HG03064 (cell line): ENCODE results near the gene PERCC1.

ENCODE experiments used
- ATAC-seq: cut with Tn5 transposase; IDR thresholded peaks from one replicate; pipeline ENCODE4 v1.9.1; 2021; ENCODE audit warnings: low read depth; ENCODE audit not compliant: unreplicated experiment

Gene PERCC1

DNA sequence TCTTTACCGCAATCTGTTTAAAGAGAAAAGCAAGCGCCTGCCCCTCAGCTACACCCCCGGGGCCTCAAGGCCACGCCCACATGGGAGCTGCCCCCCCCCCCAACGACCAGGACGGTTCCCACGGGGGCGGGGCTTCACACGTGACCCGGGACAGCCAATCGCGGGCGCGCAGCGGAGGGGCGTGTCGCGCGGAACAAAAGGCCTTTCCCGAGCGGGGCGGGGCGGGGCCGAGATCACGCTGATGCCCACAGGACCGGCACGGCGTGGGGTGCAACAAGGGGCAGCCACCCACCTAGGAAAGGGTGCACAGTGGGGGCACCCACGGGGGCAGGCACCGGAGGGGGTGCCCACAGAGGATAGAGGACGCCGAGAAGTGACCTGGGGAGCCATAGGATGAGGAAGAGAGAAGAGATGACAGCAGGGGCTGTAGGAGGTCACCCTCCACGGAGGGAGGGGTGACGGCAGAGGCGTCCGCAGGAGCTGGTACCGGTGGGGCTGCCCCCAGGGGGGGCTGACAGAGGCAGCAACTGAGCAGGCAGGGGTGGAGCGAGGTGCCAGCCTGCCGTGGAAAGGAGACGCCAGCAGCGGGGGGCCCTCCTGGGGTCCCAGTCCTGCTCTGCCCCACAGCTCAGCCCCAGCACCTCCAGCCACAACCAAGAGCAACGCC lies 22.6 kb upstream of the PERCC1 start:
- peak; percentile 67 for ATAC-seq

DNA sequence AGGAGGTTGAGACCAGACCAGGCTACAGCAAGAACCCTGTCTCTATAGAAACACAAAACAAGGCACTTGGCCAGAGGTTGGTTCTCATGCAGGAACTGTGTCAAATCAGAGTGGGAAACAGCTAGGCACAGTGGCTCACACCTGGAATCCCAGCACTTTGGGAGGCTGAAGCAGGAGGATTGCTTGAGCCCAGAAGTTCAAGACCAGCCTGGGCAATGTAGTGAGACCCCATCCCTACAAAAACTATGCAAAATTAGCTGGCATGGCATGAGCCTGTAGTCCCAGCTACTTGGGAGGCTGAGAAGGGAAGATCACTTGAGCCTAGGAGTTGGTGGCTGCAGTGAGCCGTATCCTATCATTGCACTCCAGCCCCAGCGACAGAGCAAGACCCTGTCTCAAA lies 18.0 kb upstream of the PERCC1 start:
- no peak for ATAC-seq

DNA sequence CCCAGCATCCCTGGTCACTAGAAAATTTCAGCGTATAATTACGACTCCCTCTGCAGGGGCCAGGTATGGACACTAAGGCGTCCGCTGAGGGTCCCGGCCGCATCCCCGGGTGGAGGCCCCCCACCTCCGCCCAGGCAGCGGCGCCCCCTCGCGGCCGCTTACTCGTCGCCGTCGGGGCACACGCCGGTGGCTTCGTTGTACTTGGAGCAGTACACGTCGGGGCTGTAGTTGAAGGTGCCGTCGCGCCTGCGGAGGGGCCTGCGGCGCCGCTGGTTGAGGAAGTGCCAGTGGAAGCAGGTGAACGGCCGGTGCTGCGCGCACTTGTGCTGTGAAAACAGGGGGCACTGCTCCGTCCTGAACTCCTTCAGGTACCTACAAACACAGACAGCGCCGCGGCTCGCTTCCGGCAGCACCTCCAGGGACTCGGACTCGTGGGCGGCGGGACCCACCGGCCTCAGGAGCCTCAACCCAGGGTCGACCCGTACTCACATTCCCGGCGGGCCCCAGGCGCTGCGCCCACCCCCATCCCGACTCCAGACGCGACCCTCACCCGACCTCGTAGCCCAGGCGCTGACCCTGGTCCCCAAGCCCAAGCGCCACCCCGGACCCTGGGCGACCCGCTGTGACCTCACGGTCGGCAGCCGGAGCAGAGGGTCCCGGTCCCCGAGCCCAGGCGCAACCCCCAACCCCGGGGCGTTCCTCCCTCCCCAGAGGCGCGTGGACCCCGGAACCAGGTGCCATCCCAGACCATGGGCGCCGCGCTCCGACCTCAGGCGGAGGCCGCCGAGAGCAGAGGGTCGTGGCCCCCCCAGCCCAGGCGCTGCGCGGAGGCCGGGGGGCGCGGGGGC lies 17.0 kb upstream of the PERCC1 start:
- no peak for ATAC-seq

DNA sequence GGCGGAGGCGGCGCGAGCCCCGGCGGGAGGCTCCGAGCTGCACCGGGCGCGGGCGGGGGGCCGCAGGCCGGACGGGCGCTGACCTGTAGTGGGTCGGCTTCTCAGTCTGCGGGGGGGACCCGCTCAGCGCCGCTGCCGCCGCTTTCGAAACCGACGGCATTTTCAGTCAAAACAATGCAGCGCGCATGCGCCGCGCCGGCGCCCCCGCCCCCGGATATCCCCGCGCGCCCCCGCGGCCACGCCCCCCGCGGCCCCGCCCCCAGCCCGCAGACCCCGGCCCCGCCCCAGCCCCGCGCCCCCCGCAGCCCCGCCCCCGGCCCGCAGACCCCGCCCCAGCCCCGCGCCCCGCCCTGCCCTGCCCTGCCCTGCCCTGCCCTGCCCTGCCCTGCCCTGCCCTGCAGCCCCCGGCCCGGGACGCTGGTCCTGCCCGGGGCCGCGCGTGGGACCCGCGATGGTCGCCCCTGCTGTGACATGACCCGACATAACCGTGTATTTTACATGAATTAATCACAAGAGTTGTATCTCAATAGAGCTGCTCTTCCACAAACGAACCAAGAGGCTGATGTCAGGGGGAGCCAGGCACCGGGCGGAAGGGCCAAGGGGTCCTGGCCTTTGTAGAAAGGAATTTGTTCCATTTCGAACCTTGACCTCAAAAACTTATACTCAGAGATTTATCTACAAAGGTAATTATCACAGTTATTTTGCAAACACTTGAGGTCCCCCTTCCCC lies 16.2 kb upstream of the PERCC1 start, which contains the start of gene UNKL:
Gene UNKL, minus strand, starts transcription at position 173 of the 729 bp plus-strand sequence. Its CDS starts 13 bp downstream, at position 160.
- no peak for ATAC-seq

DNA sequence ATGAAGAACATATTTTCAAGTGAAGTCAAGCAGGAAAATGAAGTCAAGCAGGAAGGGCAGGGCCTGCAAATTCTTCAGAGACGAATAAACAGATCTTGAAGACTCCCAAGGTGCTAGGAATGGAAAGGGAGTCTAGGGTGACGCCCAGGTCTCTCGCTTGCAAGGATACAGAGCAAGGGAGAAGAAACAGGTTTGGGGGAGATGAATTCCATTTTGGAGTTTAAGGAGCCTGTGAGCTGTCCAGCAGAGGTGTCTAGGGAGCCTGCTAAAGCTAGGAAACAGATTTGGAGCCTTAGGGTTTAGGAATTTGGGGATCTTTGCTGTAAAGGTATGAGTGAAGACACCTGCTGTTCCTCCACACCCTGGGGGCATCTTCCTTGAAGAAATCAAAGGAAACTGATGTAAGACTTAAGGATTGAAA lies 14.3 kb upstream of the PERCC1 start:
- ATAC-seq = no peak

DNA sequence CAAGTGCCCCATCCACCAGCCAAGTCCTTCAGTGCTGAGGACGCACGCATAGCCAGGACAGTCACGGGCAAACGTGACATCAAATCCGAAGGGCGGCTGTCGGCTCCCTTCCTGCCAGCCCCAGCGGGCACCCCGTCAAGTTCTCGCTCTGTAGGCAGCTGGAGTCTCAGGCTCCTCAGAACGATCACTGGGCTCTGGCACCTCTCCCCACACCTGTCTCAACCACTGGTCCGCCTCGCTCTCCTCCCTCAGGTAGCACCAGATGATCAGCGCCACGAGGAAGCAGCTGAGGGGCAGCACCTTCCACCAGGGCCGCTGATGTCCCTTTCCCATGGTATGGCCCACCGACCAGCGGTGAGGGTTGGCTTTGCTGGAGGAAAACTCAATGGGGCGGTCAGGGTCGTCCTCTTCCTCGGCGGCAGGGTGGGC lies 10.8 kb upstream of the PERCC1 start:
- peak; percentile 33 for ATAC-seq

DNA sequence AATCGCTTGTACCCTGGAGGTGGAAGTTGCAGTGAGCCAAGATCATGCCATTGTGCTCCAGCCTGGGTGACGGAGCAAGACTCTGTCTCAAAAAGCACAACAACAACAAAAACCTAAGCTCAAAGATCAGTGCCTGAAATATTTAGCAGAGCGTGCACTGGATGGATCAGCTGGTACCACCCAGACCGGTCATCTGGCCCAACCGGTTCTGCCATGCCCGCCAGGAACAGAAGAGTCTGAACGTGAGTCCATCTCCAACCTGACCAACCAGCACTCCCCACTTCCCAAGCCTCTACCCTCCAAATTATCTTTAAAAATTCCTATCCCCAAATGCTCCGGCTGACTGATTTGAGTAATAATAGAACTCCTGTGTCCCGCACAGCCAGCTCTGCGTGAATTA lies 8.8 kb upstream of the PERCC1 start:
- no peak for ATAC-seq

DNA sequence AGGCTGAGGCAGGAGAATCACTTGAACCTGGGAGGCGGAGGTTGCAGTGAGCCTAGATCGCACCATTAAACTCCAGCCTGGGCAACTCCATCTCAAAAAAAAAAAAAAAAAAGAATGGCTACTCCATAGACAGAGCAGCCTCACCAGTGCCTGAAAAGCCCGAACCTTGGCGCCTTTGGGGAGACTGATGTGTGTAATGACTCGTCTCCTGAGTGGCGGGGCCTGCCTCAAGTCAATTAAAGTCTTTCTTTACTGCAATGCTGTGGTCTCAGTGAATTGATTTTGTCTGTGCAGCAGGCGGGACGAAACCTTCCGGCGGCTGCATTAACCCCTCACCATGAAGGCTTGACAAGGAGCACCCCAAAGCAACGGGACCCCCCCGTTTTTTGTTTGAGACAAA lies 6.8 kb upstream of the PERCC1 start:
- ATAC-seq = no peak

DNA sequence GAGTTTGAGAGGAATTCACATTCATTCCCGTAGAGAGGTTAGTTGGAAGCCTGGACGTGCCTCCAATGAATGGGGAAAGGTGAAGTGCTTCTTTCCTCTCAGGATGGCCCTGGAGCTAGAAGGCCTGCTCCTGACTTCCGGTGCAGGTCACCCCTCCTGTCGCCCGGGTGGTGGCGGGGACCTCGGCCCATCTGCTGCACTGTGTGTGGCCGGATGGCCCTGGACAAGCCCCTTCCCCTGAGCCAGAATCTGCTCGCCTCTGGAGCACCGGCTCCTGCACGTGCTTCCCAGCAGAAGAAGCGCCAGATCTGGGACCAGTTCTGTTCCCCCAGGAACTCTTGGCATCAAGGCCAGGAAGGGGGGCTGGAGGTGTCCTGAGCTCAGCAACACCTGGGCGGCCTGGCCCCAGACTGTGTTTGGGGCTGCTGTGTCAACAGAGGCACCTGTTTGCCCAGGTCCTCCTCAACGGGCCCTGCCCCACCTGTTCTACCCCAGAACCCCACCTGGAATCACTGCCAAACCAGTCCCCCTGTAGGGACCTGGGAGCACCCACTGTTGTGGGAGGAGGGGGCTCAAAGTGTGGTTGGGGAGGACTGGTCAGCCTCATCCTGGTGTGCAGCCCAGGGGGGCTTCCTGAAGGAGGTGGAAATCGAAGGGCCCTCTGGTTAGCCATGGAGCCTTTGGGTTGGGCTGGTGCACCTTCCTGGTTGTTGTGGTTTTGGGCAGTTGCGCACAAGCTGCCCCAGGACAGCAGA lies 5.1 kb upstream of the PERCC1 start:
- ATAC-seq = no peak

DNA sequence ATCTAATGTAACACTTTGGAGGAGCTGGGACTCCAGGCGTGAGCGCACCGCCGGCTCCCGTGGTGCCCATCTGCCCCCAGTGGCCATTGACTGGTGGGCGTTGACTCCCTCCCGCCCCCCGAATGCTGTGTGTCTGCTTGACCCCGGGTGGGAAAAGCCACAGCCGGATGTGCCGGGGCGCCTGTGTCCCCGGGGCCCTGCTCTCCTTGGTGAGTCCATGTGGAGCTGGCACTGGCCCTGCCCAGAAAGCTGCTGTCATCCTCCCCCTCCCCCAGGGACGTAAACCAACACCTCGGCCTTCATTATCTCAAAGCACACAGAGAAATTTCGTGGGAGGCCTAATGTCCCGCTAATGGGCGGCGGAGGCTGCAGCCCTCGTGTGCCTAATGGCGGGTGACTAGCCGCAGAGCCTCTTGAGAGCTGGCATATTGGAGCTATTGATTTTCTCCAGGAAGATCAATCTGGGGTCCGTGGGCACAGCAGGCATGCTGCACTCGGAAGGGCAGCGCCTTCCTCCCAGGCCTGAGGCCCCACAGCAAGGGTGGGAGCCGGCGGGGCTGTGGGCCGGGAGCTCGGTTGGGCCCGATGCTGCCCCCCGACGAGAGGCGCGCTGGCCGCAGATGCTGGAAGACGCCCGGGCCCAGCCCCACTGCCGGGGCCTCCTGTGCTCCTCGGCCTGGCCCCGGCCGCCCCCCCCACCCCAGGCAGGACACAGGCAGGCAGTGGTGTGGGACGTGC lies 4.0 kb upstream of the PERCC1 start:
- ATAC-seq = no peak

DNA sequence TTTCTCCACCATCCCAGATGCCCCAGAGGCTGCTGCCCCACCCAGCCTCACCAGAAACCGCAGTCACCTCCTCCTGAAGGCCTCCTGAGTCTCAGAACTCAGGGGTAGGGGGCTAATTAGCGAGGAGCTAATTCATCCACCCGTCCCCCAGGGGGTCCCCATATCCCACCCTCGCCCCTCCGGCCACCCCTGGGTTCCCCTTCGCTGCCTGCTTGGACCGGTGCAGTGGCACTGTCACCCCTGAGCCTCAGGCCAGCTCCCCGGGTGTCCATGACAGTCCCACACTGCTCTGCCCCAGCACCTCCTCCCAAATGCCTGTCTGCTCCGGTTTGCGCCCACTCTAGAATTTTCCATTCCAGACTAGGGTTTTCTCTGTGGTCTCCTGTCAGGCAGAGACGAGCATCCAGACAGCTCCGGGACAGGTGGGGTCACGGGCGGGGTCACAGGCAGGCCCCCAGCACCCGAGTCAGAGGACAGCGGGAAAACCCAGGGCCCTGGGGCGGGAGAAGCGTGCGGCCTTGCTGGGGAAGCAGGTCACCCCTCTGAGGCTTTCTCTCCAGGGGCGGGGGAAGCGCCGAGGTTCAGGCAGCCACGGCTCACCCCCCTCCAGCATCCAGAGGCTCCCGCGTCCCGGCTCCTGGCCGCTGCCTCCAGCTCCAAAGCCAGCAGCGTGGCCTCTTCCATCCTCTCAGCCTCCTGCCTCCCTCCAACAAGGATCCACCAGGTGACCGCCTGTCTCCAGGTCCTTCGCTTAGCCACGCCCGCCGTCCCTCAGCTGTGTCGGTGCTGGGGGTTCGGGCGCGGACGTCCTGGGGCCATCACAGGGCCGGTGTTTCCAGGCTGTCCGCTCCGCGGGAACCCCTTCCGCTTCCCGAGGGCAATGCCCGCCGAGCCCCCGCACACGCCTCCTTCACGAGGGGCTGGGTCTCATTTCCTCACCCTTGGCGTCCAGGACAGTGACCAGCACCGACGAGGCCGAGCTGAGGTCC lies 3.1 kb upstream of the PERCC1 start:
- no peak for ATAC-seq

DNA sequence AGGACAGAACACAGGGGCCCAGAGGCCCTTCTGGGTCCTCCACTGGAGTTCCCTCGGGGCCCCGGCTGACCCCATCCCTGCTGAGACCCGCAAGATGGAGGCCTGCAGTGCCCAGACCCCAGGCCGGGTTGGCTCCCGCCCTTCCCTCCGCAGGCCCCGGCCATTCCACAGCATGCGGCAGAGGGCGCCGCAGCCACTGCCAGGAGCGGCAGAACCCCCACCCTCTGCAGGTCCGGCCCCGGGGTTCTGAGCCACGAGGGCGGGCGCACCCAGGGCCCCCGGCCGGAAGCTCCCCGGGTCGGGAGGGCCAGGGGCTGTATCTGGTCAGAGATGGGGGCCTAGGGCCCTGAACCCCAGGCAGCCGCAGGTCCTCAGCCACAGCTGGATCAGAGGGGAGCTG lies 2.4 kb upstream of the PERCC1 start:
- ATAC-seq = no peak

DNA sequence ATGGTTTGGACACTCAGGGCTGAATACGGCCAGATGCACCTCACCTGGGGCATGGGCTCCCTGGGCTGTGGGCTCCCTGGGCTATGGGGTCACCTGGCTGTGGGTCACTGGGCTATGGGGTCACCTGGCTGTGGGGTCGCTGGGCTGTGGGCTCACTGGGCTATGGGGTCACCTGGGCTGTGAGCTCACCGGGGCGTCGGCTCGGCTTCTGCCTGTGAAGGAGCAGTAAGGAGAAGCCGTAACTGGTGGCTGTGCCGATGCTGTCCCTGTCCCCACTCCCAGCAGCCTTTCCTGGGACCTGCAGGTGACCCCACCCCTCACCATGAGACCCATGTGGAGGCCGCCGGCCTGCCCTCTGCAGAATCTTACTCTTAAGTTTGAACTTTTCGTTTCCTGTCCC lies 1.9 kb upstream of the PERCC1 start:
- ATAC-seq = no peak

DNA sequence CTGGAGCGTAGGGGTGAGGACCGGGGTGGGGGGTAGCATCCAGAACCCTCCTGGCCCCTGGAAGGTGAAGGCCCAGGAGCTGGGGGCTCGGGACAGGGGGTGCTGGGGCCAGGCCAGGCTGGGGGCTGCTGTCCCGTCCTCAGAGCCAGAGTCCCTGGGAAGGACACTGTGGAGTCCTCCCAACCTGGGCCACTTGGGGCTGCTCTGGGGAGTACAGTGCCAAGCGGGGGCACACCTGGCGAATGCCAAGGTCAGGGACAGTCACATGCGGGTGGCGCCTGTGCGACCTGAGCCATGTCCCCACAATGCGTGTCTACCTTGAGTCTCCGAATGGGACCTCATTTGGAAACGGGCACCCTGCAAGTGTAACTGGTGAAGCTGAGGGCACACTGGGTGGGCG lies 1.2 kb upstream of the PERCC1 start:
- ATAC-seq = no peak

DNA sequence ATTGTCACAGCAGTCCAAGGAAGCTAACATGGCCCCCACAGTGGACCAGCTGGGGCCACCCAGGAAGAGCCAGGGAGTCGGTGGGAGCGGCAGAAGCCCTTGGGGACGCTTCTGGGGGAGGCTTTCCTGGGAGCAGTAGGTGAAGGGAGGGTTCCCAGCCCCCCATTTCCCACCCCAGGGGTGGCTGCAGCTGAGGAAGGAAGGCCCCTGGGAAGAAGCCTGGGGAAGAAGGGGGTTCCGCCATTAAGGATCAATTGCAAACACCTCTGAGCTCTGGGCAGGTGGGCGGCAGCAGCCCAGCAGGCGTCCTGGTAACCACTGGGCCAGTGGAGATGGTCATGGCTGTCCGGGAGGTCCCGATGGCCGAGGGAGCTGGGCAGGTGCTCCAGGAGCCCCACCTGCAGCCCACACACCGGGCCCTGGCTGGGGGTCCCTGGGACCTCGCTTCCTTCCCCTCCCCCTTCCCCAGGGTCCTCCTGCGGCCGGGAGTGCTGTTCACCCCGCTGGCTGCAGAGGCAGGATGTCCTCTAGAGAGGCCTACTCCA lies 592 bp upstream of the PERCC1 start:
- no peak for ATAC-seq

DNA sequence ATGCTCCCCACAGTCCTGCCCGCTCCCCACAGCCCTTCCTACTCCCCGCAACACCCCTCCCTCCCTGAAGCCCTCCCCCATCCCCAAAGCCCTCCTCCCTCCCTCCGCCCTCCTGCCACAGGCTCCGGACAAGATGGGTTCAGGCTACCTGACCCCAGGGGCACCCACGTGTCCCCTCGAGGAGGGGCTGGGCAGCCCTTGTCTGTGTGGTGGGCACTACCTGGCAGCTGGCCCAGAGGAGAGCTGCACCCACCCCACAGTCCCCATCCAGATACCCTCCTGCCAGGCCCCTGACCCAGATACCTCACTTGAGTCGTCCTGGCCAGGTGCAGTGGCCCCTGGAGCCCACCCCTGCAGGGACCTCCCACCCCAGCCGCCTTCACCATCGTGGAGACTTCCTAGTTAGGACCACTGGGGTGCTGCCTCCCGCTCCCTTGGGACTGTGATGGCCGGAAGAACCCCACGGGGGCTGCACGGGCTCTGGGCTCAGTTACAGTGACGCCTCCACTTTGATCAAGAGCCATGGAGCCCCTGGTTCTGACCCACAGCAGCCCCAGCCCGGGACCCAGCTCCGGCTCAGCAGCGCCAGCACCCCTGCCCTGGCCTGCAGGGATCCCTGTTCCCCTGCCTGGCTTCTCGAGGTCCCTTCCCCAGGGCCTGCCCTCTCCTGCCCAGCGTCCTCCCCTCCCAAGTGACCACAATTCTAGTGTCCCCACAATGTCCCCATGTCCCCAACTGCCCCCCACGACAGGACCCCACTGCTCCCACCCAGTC lies 806 bp downstream of the PERCC1 start:
- no peak for ATAC-seq

DNA sequence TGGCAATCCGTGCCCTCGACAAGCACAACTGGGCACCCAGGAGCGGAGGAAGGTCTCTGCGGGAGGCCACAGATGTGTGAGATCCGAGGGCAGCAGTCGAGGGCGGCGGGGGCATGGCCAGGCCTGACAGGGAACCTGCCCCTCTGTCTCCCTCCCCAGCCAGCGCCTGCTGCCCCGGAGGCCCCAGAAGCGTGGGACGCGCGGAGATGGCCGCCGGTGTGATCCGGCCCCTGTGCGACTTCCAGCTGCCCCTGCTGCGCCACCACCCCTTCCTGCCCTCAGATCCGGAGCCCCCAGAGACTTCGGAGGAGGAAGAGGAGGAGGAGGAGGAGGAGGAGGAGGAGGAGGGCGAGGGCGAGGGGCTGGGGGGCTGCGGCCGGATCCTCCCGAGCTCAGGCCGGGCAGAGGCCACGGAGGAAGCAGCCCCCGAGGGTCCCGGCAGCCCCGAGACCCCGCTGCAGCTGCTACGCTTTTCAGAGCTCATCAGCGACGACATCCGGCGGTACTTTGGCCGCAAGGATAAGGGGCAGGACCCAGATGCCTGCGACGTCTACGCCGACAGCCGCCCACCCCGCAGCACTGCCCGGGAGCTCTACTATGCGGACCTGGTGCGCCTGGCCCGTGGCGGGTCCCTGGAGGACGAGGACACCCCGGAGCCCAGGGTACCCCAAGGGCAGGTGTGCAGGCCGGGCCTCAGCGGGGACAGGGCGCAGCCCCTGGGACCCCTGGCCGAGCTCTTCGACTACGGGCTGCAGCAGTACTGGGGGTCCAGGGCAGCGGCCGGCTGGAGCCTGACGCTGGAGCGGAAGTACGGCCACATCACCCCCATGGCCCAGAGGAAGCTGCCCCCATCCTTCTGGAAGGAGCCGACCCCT lies 1.7 kb downstream of the PERCC1 start:
- no peak for ATAC-seq
